ENCODE measurements around the gene SCUBE3.

GRCh38 chr6:35273822-35274559, 60.2 kb downstream of the SCUBE3 start:
- TF ChIP-seq, protein P1, sequence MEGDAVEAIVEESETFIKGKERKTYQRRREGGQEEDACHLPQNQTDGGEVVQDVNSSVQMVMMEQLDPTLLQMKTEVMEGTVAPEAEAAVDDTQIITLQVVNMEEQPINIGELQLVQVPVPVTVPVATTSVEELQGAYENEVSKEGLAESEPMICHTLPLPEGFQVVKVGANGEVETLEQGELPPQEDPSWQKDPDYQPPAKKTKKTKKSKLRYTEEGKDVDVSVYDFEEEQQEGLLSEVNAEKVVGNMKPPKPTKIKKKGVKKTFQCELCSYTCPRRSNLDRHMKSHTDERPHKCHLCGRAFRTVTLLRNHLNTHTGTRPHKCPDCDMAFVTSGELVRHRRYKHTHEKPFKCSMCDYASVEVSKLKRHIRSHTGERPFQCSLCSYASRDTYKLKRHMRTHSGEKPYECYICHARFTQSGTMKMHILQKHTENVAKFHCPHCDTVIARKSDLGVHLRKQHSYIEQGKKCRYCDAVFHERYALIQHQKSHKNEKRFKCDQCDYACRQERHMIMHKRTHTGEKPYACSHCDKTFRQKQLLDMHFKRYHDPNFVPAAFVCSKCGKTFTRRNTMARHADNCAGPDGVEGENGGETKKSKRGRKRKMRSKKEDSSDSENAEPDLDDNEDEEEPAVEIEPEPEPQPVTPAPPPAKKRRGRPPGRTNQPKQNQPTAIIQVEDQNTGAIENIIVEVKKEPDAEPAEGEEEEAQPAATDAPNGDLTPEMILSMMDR (IDR thresholded peaks at IDR 0.05): no peak
- TF ChIP-seq EP300 (IDR thresholded peaks at IDR 0.05; ENCODE audit: low read depth): no peak
